Right lobe of liver (tissue), 6 donors: ENCODE results near the gene OLA1. TPM values are rescaled to one million over a fixed set of nuclear protein-coding genes. Genes with fewer than 3 reads are reported as not detected.

Experiments used
- ATAC-seq, 4 donors: fragments of 200-7000 bp; cut with Tn5 transposase; one replicate each; pipeline ENCODE4 v1.9.1; 2020; ENCODE audit warnings: mild to moderate bottlenecking in 4 of 4, moderate library complexity in 4 of 4
- DNase-seq, 3 donors: peaks; one replicate each; pipeline ENCODE4 v3.0.0-alpha.2; 2020
- H3K27ac ChIP-seq, 3 donors: fragments of 200-600 bp; one replicate each; pipeline ENCODE4 v1.8.0; 2022
- H3K27me3 ChIP-seq, 2 donors: fragments of 200-600 bp; one replicate each; pipeline ENCODE4 v1.8.0; 2022
- H3K36me3 ChIP-seq, 4 donors: fragments of 200-600 bp; sonication (generic) in 1 of 4; one replicate each; pipeline versions ENCODE4 v1.5.1 to v1.8.0; 2017 to 2022; ENCODE audit warnings: control low read depth in 1 of 4
- H3K4me1 ChIP-seq, 4 donors: fragments of 200-600 bp; sonication (generic) in 1 of 4; one replicate each; pipeline versions ENCODE4 v1.5.1 to v1.8.0; 2017 to 2022; ENCODE audit warnings: control low read depth in 1 of 4
- H3K4me3 ChIP-seq, 3 donors: fragments of 200-600 bp; one replicate each; pipeline ENCODE4 v1.8.0; 2022
- H3K9me3 ChIP-seq, 4 donors: fragments of 200-600 bp; sonication (generic) in 1 of 4; one replicate each; pipeline versions ENCODE4 v1.5.1 to v1.8.0; 2017 to 2022; ENCODE audit warnings: control low read depth in 1 of 4
- CTCF ChIP-seq, 4 donors: fragments of 200-600 bp in 3 of 4; fragments of 450-650 bp in 1 of 4; IDR thresholded peaks; one replicate each; pipeline versions ENCODE4 v1.5.1 to v1.8.0; 2016 to 2022; ENCODE audit warnings: antibody characterized with exemption in 4 of 4, mild to moderate bottlenecking in 2 of 4
- POLR2A ChIP-seq: fragments of 450-650 bp; IDR thresholded peaks from one replicate; pipeline ENCODE4 v1.6.1; 2017; ENCODE audit warnings: antibody characterized with exemption, mild to moderate bottlenecking
- WGBS: methylation state at CpG from one replicate; pipeline ENCODE4 v1.1.6; 2018; ENCODE audit warnings: low coverage, low lambda C conversion rate; ENCODE audit not compliant: insufficient coverage; ENCODE audit errors: missing lambda C conversion rate; 5-methylcytosine and 5-hydroxymethylcytosine counted together
- intact Hi-C, 2 donors: fragments of 100-400 bp; cut with DNase I; formaldehyde crosslinking; loops; one replicate each; pipeline versions ENCODE4 v1.11.2 to v1.14.1; 2022
- long read RNA-seq: library from polyadenylated mRNA; unstranded; transcript quantifications from one replicate; pipeline ENCODE4 v2.0.0, GENCODE V29; 2019
- total RNA-seq, 6 experiments: library from RNA; depleted of rRNA in 2 of 6; stranded (reverse); fragments of >200 nt in 2 of 6; fragmentation: NEBNext Ultra II Directional in 3 of 6; extraction: Animal tissue kit (Norgen Biotek cat#: 25700) in 3 of 6; gene quantifications; one replicate each; pipeline versions ENCODE4 v1.1.0 to v1.2.4, GENCODE V29; 2016 to 2023
- donor health status: DM: no; HTN: yes; CAD: no.
- donor health status: DM: no; HTN: no; CAD: no.
- donor health status: DM: no; HTN: no; CAD: no.
- donor health status: DM: no; HTN: yes; CAD: no.
- donor health status: DM: no; HTN: yes; CAD: no.

OLA1 gene
- total RNA-seq: 10 to 100 TPM; 22.2 to 60.8 (median 38.6) TPM
- long read RNA-seq, full-length matches to known transcripts: 6 of 7 reads
- long read RNA-seq, partial matches to known transcripts: 0 of 7 reads
- long read RNA-seq, other reads (novel, unspliced or antisense): 1 of 7 reads

GRCh38 chr2:174248187-174248997 lies at the start of gene OLA1:
OLA1 (minus strand) TSS chr2:174248532; CDS start chr2:174246815, 1,717 bp downstream.
- WGBS: 0% methylated on average over 10 of the region's 85 CpGs
- H3K27ac ChIP-seq: peak within 1 kb of the TSS; percentile 38 to 61 (median 58)
- H3K4me3 ChIP-seq: peak within 1 kb of the TSS; percentile 69 to 87 (median 77)
- H3K9me3 ChIP-seq: no peaks in the 10 kb centered on the region
- H3K4me1 ChIP-seq: peaks cover 0 to 16% (median 3%) of the 10 kb centered on the region in 4 donors
- TF ChIP-seq POLR2A (peak; percentile 78), CTCF (IDR thresholded peaks at IDR 0.05) (no peak)
- ATAC-seq (peak; percentile 97 to 100 (median 98)), DNase-seq (peak; percentile 97 to 98 (median 97))
- no peaks in the 10 kb centered on the region for H3K36me3 ChIP-seq
- H3K27me3 ChIP-seq: no peaks in the 10 kb centered on the region
- intact Hi-C loops: no loop called here

- no peaks in the 10 kb centered on the region for H3K27me3 ChIP-seq
- no peaks in the 10 kb centered on the region for H3K36me3 ChIP-seq
- WGBS: 79% methylated on average over 1 of the region's 1 CpG
- H3K4me3 ChIP-seq: no peak overlapping the region
- DNase-seq (no peak), ATAC-seq (no peak)
- no peaks in the 10 kb centered on the region for H3K9me3 ChIP-seq
- no peak overlapping the region for H3K27ac ChIP-seq
- no peaks in the 10 kb centered on the region for H3K4me1 ChIP-seq
- TF ChIP-seq CTCF (IDR thresholded peaks at IDR 0.05) (no peak), POLR2A (no peak)
- intact Hi-C loops: no loop called here
Measured at GRCh38 chr2:174292908-174293307, 44.6 kb upstream of the OLA1 start.

GRCh38 chr2:174286172-174286571 lies 37.8 kb upstream of the OLA1 start:
- 85% methylated on average over 2 of the region's 2 CpGs for WGBS
- intact Hi-C loops: no loop called here
- H3K4me1 ChIP-seq: no peaks in the 10 kb centered on the region
- TF ChIP-seq POLR2A (no peak), CTCF (IDR thresholded peaks at IDR 0.05) (no peak)
- H3K27me3 ChIP-seq: no peaks in the 10 kb centered on the region
- no peaks in the 10 kb centered on the region for H3K9me3 ChIP-seq
- ATAC-seq (no peak), DNase-seq (no peak)
- no peaks in the 10 kb centered on the region for H3K36me3 ChIP-seq
- H3K27ac ChIP-seq: no peak overlapping the region
- H3K4me3 ChIP-seq: no peak overlapping the region

- TF ChIP-seq POLR2A (no peak), CTCF (IDR thresholded peaks at IDR 0.05) (no peak)
- Histone ChIP-seq H3K27ac (no peak overlapping the region), H3K9me3 (no peaks in the 10 kb centered on the region), H3K4me3 (no peak overlapping the region), H3K36me3 (no peaks in the 10 kb centered on the region), H3K27me3 (no peaks in the 10 kb centered on the region), H3K4me1 (no peaks in the 10 kb centered on the region)
- WGBS: 35% methylated on average over 2 of the region's 2 CpGs
- intact Hi-C loops: no loop called here
- peak in 3 of 4 donors; percentile 23 to 53 (median 30) for ATAC-seq
- no peak for DNase-seq
Measured at GRCh38 chr2:174282441-174282840, 34.1 kb upstream of the OLA1 start.
